GM12872 (cell line): Measurements from ENCODE around the gene PHACTR2.

Experiments used
- TF ChIP-seq, protein P1 (sequence below): IDR thresholded peaks from 3 replicates; pipeline ENCODE4 v1.5.1; 2011; ENCODE audit warnings: low read depth, mild to moderate bottlenecking, low read length, moderate library complexity; ENCODE audit not compliant: insufficient read depth

The PHACTR2 gene

DNA sequence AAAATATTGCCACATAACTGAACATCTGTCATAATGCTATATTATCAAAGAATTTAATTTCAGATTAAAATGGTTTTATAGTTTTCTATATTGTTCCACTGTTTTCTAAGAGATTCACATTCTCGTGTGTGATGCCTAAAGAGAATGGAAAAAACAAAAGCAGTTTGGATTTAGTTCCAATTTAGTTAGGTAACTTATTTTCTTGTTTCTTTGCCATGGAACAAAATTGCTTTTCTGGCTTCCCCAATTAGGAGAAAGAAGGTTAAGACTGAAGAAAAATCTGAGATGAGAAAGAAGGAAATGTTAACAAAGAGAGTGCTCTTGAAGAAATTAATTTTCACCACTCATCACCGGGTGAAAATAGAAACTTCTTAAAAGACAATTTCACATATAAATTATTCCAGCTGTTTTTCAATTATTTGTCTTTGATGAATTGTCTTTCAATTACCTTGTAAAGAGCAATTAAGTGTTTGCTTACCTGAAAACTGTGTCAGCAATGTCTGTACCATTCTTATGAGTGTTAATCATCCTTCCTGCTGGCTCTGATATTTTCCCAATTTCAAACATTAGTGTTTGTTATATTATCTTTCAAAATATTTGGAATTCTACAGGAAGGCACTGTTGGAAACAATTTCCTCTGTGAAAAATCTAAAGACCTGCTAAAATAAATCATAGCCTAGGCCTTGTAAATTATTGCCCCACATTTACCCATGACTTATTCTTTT lies 19.5 kb downstream of the PHACTR2 start:
- TF ChIP-seq, protein P1, sequence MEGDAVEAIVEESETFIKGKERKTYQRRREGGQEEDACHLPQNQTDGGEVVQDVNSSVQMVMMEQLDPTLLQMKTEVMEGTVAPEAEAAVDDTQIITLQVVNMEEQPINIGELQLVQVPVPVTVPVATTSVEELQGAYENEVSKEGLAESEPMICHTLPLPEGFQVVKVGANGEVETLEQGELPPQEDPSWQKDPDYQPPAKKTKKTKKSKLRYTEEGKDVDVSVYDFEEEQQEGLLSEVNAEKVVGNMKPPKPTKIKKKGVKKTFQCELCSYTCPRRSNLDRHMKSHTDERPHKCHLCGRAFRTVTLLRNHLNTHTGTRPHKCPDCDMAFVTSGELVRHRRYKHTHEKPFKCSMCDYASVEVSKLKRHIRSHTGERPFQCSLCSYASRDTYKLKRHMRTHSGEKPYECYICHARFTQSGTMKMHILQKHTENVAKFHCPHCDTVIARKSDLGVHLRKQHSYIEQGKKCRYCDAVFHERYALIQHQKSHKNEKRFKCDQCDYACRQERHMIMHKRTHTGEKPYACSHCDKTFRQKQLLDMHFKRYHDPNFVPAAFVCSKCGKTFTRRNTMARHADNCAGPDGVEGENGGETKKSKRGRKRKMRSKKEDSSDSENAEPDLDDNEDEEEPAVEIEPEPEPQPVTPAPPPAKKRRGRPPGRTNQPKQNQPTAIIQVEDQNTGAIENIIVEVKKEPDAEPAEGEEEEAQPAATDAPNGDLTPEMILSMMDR, result no peak

DNA sequence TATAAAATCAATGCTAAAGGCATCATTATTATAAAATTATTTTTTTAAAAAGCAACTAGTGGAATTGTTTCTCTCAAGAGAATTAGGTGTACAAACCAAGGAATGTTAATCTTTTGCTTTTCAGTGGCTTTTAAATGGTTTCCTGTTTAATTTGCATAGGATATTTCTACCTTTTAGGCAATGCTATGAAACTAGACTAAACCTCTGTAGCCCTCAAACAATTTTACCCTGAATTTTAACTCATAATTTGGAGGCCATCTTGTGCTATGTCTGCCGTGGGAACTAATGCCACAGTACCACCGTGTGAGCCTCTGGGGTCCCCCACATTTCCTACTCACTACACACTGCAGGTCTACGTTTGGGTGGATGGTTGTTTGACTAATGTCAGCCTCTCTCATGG lies 20.6 kb downstream of the PHACTR2 start:
- TF ChIP-seq, protein P1, result no peak

DNA sequence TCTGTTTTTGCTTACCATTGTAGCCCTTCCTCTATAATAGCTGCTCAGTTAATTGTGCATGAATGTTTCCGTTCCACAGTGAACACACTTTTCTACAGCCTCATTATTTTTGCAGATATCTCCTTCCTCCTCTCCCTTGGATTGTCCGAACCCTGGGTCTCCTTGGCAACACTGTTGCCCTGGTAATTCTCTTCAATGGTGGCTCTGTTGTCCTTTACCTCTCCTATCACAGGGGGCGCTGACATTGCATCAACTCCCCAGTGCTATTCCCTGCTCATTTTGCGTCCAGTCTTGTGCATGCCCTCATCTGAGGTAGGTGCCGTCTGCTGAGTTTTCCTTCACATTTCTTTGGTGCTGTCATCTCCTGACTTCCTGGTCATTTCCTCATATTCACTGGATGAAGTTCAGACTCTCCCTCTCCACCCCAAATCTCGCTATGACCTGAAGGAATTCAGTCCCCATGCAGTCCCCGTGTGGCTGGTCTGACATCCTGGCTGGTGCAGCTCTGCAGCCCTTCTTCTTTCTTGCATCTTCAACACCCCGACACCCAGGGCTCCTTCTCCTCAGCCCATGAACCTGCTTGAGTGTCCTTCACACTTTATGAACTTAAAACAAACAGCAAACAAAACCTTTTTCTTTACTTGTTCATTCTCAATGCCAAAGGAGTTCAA lies 21.1 kb downstream of the PHACTR2 start:
- TF ChIP-seq, protein P1, result no peak

DNA sequence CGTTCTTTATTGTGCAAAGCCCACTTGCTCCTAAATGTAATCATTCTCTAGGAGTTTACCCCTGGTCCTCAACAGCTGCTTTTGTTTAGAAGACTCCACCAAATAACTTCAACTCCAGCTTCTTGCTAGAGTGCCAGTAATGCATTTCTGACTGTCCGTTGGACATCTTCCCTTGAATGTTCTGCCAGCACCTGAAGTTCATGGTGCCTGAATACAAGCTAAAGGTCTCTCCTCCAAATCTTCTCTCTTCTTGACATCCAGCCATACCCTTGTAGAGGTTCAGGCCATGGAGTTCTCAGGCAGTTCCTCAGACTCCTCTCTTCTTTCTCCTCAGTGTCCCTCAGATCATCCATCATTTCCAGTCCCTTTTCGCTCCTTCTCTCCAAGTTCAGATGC lies 21.7 kb downstream of the PHACTR2 start:
- TF ChIP-seq, protein P1, result no peak

DNA sequence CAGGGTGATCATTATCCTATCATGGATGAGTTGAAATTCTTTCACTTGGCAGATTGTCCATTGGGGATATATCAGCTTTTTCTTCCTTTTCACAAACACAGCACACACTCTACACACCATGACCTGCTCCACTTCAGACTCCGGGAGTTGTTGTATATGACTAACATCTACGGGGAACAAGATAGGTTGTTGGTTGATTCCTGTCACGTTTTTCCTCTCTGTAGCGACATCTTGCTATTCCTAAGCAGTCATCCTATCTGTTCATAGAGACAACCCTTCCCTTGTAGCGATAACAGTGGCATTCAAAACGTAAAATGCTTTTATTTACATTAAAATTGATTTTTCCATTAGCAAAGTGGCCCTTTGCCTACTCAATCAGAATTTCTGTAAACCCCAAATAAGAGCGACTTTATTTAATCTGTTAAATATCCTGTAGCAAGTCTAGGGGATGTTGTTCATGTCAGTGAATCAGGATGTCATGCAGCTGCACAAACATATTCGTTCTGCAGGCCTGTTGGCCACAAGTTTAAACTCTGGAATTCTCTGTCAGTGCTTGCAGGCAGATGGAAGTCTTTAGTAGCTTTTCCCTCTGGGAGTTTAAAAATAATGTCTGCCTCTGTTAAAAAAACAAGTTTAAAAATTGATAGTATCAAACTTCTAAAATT lies 23.1 kb downstream of the PHACTR2 start:
- TF ChIP-seq, protein P1, result no peak

DNA sequence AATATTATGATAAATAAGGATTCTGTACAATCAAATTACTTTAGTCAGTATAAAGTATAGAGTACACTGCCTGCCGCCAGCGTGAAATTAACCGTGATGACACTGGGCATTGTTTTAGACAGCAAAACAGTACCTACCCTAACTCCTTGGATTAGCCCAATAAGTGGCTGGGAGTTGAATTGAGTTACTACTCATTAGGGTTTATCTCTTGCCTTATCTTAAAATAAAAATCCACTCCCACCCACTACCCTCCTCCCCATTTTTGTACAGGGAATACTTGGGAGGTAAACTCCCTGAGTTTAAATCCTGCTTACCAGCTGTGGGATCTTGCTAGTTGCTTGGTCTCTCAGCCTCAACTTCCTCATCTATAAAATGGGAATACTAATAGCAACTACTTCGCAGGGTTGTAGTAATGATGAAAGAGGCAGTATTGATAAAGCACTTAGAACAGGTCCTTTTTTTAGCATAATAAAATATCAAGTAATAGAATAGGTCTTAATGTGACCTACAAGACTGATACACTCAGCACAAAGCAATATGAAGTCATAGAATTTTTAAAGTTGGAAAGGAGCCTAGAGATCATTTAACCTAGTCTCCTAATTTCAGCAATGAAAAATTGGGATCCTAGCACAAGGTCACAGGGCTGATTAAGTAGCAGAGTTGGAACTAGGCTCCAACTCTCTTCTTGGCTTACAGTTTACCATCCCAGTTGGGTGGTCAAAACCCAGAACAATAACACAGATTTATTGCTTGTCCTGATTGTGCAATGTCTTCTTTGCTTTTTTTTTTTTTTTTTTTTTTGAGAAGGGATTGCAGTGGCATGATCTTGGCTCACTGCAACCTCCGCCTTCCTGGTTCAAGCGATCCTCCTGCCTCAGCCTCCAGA lies 23.8 kb downstream of the PHACTR2 start:
- TF ChIP-seq, protein P1, result no peak
